LNCAP (cell line): Measurements from ENCODE around the gene ZMYM2.

Source experiments
- TF ChIP-seq, protein P1 (sequence below): fragments of 450-650 bp; IDR thresholded peaks from 2 replicates; pipeline ENCODE4 v1.5.1; 2017; ENCODE audit warnings: mild to moderate bottlenecking

ZMYM2 gene

DNA sequence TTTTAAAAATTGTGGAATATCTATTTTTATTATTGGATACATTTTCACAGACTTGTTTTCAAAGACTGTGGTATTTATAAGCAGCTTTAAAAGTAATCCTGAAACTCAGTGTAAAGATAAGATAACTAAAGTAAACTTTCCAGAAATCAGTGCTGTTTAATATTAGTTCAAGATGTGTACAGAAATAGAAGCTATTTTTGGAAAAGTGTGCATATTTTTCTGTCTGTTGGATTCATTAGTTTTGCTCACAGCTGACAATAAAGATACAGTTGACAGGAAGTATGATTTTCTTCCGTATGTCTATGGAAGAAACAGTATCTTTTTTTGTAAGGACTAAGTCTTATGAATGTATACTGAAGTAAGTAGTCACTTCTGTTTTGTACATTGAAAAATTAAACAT, 116.4 kb downstream of the ZMYM2 start:
- TF ChIP-seq, protein P1, sequence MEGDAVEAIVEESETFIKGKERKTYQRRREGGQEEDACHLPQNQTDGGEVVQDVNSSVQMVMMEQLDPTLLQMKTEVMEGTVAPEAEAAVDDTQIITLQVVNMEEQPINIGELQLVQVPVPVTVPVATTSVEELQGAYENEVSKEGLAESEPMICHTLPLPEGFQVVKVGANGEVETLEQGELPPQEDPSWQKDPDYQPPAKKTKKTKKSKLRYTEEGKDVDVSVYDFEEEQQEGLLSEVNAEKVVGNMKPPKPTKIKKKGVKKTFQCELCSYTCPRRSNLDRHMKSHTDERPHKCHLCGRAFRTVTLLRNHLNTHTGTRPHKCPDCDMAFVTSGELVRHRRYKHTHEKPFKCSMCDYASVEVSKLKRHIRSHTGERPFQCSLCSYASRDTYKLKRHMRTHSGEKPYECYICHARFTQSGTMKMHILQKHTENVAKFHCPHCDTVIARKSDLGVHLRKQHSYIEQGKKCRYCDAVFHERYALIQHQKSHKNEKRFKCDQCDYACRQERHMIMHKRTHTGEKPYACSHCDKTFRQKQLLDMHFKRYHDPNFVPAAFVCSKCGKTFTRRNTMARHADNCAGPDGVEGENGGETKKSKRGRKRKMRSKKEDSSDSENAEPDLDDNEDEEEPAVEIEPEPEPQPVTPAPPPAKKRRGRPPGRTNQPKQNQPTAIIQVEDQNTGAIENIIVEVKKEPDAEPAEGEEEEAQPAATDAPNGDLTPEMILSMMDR = no peak

DNA sequence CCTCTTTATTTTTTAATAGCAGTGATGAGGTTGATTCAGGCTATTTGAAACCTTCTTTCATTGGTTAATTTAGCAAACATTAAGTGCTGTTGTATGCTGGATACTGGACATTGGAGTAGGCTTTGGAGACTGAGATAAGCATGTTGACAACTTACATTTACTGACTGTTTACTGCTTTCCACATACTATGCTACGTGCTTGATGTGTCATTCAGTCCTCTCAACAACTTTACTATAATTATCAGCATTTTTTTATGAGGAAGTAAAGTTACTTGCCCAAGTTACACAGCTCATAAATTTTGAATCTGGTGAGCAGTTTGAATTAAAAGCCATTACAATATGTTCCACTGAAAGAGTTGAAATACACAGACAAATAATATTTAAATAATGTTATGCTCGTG, 118.6 kb downstream of the ZMYM2 start:
- TF ChIP-seq, protein P1 = no peak

DNA sequence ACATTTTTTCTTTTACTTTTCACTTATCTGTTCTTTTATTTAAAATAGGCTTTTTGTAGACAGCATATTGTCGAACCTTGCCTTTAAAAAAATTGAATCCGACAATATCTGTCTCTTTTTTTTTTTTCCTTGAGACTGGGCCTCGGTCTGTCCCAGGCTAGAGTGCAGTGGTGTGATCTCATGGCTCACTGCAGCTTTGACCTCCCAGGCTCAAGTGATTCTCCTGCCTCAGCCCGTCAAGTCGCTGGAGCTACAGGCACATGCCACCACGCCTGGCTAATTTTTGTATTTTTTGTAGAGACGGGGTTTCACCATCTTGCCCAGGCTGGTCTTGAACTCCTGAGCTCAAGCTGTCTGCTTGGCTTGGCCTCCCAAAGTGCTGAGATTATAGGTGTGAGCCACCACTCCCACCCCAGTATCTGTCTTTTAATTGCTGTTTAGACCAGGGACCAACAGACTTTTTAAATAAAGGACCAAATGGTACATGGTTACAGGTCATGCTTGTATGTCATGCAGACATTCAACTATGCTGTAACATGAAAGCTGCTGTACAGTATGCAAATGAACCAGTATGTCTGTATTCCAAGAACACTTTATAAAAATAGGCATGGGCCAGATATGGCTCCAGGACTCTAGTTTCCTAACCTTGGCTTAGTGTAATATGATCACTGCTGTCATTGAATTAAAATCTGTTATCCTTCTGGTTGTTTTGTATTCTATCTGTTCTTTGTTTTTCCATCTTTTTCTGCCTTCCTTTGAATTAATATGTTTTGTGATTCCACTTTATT, 122.0 kb downstream of the ZMYM2 start:
- TF ChIP-seq, protein P1 = no peak

DNA sequence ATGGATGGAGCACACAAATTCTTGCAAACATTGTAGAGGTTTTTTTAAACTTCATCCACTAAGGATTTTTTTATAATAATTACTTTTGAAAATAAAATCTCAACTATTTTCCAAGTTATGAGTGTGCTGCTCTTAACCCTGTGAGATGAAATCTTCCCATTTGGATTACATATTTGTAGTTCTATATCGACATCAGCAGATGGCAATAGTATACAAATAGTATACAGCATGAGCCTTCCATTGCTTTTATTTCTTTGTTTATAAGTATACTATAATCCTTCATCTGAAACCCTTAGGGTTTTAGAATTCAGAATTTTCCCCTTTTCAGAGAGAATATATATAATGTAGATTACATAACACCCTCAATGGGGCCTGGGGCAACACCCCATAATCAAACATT, 131.8 kb downstream of the ZMYM2 start:
- TF ChIP-seq, protein P1 = peak; percentile 30; the same call in 1 of the 2 replicates

DNA sequence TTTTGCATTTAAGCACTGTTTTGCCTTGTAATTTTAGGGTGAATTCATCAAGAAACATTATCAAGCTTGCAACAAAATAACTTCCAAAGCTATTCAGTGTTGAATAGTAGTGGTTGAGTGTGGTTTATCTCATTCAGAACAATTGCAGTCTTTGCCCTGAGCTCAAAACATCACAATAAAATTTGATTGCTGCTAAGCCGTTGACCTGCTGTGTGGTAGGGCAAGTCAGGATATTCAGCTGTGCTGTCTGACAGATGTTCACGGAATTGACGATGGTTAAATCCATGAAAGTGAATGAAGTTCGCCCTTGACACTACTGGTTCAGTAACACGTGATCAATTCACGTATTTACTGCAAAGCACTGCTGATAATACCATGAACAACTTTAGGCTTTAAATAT, 135.4 kb downstream of the ZMYM2 start:
- TF ChIP-seq, protein P1 = no peak

DNA sequence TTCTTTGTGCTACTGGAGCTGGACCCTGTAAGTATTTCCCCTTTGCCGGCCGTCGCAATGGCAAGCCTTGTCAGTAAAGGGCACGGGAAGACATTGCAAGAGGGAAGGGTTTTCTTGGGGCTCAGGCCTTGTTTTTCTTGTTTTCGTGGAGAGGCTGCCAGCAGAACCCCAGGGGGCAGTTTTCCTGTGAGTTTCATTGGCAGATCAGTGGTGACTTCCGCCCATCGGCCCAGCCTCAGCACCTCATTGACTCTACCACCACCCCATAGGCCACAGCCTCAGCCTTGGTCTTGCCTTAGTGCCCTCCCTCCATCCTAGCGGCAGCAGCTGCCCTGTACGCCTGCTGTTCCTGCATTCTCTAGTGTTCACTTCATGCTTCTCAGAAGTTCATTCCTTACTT, 140.8 kb downstream of the ZMYM2 start:
- TF ChIP-seq, protein P1 = no peak

DNA sequence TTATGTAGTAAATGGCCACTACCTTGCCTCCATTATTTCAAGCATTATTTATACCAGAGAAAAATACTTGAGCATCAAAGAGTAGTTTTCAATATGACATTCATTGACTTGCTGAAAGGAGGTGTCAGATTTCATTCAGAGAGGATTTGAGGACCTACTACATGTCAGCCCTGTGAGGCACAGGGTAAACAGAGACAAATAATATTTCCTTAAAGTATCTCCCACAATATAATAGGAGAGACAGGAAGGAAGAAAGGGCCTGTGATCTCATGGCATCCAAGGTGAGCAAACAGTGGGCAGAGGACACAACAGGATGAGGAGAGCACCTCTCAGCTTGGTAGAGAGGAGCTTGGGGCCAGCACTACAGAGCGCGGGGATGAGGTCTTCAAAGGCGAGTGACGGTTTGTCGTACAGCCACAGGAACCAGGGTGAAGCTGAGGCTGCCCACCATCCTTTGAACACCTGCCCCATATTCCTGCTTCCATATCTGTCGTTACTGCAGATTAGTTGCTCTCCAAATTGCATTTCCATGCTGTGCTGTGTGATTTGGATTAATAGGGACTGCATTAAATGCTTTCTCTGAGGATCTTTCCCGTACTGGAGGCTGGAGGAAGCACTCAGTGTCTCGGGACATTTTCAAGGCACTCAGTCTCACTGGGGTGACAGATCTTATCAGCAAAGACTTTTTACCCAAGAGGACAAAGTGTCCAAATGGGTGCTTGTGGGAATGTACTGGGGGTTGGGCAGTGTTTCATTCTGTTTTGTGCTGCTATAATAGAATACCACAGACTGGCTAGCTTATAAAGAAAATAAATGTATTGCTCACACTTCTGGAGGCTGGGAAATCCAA, 143.2 kb downstream of the ZMYM2 start:
- TF ChIP-seq, protein P1 = no peak
